ENCODE data around the gene SIRPG. TPM values are rescaled to one million over a fixed set of nuclear protein-coding genes. Genes with fewer than 3 reads are reported as not detected.

The SIRPG gene
- total and polyA plus RNA-seq, 2 of the 13 experiments (the other 11 are each of a cell fraction or from before 2014, with no cell fraction given): not detected

DNA sequence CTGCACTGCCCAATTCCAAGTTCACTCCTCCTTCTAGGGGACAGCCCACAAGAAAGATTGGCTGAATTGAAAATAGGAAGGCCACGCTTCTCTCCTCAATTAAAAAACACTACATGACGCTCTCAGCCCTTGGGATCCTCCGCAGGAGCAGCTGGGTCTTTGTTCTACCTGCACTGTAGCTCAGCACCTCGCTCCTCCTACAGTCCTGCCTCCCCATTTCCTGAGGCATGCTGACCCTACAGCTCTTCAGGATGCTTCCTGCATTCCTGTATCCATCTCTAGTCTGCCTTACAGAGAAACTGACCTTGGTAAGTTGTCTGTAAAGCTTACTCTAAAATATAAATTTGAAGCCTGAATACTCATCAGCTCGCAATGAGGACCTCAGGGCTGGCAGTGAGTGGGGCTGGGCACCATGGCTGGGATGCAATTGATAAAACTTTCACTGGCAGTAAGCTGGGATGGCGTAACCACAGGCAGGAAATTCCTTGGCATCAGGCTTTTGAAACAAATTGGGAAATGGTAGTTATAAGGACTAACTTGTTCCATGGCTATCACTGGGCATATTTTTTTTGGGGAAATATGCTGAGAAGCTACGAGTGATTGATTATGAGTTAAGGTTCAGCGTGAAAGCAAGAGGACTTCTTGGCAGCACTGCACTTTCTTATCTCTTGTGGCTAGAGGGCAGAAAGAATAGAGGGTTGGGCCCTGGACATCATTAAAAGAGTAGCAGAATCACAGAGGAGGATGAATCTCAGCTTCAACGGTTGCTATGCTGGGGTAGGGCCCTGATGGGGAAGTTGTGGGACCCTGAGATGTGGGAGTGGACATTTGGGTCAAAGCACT, 26.0 kb downstream of the SIRPG start (continued):
- TF ChIP-seq, protein P1, sequence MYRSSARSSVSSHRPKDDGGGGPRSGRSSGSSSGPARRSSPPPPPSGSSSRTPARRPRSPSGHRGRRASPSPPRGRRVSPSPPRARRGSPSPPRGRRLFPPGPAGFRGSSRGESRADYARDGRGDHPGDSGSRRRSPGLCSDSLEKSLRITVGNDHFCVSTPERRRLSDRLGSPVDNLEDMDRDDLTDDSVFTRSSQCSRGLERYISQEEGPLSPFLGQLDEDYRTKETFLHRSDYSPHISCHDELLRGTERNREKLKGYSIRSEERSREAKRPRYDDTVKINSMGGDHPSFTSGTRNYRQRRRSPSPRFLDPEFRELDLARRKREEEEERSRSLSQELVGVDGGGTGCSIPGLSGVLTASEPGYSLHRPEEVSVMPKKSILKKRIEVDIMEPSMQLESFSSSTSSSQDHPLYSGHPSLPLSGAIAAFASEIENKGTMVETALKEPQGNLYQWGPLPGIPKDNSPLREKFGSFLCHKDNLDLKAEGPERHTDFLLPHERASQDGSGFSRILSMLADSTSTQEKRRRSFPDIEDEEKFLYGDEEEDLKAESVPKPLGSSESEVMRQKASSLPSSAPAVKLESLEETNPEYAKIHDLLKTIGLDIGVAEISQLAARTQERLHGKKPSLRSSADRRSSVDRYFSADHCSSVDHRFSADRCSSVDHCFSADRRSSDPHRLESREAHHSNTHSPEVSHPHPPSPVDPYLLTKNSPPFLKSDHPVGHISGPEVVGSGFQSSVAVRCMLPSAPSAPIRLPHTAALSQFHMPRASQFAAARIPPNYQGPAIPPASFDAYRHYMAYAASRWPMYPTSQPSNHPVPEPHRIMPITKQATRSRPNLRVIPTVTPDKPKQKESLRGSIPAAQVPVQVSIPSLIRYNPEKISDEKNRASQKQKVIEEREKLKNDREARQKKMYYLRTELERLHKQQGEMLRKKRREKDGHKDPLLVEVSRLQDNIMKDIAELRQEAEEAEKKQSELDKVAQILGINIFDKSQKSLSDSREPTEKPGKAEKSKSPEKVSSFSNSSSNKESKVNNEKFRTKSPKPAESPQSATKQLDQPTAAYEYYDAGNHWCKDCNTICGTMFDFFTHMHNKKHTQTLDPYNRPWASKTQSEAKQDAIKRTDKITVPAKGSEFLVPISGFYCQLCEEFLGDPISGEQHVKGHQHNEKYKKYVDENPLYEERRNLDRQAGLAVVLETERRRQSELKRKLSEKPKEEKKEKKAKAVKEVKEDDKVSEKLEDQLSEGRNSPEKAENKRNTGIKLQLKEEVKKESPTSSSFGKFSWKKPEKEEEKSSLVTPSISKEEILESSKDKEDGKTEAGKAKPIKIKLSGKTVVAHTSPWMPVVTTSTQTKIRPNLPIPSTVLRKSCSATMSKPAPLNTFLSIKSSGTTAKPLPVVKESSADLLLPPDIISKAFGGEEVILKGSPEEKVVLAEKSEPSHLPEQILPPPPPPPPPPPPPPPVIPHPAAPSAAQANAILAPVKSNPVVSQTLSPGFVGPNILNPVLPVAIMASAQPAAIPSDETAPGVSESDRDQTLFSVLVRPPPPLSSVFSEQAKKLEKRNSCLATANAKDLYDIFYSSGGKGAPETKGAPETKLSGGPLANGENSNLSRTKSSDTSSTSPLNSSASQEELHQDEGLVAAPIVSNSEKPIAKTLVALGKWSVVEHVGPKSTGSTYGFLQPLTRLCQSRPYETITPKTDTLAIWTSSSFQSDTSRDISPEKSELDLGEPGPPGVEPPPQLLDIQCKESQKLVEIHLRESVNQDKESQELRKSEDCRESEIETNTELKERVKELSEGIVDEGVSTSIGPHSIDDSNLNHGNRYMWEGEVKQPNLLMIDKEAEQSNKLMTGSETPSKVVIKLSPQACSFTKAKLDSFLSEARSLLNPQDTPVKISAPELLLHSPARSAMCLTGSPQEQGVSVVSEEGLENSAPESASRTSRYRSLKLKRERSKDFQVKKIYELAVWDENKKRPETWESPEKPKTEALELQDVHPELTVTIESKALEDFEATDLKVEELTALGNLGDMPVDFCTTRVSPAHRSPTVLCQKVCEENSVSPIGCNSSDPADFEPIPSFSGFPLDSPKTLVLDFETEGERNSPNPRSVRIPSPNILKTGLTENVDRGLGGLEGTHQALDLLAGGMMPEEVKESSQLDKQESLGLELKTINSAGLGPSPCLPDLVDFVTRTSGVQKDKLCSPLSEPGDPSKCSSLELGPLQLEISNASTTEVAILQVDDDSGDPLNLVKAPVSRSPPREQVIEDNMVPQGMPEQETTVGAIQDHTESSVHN (CRISPR knock-in tag; IDR thresholded peaks at IDR 0.05): no peak
- TF ChIP-seq, protein P2, sequence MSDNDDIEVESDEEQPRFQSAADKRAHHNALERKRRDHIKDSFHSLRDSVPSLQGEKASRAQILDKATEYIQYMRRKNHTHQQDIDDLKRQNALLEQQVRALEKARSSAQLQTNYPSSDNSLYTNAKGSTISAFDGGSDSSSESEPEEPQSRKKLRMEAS (IDR thresholded peaks at IDR 0.05): no peak
- TF ChIP-seq, protein P3, sequence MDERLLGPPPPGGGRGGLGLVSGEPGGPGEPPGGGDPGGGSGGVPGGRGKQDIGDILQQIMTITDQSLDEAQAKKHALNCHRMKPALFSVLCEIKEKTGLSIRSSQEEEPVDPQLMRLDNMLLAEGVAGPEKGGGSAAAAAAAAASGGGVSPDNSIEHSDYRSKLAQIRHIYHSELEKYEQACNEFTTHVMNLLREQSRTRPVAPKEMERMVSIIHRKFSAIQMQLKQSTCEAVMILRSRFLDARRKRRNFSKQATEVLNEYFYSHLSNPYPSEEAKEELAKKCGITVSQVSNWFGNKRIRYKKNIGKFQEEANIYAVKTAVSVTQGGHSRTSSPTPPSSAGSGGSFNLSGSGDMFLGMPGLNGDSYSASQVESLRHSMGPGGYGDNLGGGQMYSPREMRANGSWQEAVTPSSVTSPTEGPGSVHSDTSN (CRISPR knock-in tag; IDR thresholded peaks at IDR 0.05): no peak
- TF ChIP-seq TCF7 (IDR thresholded peaks at IDR 0.05; ENCODE audit: low read depth) (no peak), GATAD2A (CRISPR knock-in tag; IDR thresholded peaks at IDR 0.05) (no peak)
- TF ChIP-seq, protein P4, sequence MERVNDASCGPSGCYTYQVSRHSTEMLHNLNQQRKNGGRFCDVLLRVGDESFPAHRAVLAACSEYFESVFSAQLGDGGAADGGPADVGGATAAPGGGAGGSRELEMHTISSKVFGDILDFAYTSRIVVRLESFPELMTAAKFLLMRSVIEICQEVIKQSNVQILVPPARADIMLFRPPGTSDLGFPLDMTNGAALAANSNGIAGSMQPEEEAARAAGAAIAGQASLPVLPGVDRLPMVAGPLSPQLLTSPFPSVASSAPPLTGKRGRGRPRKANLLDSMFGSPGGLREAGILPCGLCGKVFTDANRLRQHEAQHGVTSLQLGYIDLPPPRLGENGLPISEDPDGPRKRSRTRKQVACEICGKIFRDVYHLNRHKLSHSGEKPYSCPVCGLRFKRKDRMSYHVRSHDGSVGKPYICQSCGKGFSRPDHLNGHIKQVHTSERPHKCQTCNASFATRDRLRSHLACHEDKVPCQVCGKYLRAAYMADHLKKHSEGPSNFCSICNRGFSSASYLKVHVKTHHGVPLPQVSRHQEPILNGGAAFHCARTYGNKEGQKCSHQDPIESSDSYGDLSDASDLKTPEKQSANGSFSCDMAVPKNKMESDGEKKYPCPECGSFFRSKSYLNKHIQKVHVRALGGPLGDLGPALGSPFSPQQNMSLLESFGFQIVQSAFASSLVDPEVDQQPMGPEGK (CRISPR knock-in tag; IDR thresholded peaks at IDR 0.05): no peak
